DMS 273 (cell line): Measurements from ENCODE around the gene POGLUT3.

Experiments
- DNase-seq: peaks from one replicate; lab custom pipeline; 2025; ENCODE audit not compliant: unreplicated experiment; lab: John Stamatoyannopoulos, UW

POGLUT3 gene

DNA sequence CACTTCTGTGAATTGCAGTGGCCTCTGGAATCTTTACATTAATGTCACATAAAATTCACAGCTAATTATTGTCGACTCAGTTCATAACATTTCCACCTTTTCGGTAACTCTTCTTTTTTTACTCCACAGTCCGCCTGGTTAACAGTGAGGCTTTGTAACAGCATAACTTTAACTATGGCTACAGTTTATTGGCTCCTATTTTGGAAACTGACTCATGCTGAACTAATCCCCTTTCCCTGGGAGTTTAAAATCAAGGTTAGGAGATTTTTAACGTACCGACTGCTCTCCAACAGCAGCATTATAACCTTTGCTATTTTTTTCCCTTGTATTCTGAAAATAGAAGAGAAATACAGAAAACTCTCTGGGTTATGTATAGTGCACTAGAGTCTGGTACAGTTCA lies 3.2 kb upstream of the POGLUT3 start:
- DNase-seq, result no peak

DNA sequence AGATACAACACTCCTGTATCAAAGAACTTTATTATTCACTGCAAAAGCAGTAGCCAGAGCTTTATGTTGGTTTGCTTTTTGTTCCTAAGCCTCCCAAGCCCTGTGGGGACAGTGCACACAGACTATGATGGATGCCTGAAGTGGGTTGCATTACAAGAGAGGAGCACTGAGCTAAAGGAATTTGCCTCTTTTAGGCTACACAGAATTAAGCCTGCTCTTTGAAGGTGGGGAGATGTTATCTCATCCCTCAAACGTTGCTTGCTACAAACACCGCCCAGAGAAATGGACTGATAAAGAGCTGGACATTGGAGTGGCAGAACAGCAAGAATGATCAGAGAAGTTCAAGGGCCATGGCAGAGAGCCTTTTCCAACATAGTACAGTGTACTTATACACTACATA lies 2.5 kb upstream of the POGLUT3 start:
- DNase-seq, result no peak

DNA sequence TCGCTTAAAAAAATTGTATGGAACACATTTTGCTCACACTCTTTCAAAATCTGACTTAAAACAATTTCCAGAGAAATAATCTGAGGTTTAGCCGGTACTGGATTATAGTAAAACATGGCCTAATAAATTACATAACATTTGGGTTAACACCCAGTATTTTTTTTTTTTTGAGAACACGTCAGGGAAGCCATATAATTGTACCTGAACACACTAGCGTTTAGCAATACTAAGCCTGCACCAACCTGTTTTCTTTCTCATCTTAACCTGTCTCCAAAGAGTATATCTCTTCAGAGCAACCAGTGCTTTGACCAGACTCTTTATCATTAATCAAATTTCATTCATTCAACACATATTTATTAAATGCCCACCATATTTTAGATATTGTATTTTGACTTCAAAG lies 2.0 kb upstream of the POGLUT3 start:
- no peak for DNase-seq

DNA sequence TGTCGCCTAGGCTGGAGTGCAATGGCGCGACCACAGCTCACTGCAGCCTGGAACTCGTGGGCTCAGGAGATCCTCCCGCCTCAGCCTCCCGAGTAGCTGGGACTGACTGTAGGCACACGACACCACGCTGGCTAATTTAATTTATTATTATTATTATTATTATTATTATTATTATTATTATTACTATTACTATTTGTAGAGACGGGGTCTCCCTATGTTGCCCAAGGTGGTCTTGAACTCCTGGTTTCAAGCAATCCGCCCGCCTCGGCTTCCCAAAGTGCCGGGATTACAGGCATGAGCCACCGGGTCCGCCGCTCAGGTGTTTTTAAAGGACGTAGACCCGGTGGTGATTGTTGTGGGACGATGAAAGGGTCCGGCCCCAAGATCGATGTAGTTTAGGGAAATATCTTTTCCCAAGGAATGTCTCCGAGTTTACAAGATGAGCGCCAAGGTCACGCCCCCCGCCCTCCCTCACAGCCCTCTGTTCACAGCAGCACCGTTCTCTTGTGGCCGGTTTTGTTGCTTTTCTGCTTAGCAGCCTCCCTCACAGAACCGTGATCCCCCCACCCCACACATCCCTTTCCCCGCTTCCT lies 728 bp upstream of the POGLUT3 start:
- no peak for DNase-seq

DNA sequence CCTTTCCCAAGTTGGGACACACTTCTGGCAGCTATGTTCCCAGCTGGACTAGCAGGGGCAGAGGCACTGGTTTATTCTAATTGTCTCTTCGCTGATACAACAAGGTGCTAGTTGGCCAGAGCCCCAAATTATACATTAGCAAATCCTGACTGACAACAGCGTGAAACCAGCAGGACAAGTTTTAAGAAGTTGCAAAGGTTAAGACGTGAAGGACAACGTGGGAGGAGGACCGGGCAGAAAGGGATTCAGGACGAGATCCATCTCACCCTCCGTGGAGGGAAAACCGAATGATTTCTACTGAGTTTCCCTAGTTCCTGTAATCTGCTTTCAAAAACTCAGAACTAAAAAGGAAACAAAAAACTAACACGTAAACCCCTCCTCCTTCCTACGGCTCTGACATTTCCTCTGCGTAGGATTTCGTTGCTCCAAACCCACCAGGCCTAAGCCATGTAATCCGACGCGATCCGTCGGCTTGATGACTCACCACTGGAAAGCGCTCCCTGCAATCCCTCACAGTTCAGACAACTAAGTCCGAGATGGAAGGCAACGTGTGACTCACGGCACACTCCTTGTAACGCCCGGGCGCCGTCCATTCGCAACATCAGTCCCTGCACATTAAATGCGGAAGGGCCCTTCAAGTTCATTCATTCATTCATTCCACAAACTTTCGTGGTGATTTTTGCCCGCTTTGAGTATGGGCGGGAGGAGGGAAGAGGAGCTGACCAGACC lies 703 bp downstream of the POGLUT3 start:
- peak; percentile 81 for DNase-seq

DNA sequence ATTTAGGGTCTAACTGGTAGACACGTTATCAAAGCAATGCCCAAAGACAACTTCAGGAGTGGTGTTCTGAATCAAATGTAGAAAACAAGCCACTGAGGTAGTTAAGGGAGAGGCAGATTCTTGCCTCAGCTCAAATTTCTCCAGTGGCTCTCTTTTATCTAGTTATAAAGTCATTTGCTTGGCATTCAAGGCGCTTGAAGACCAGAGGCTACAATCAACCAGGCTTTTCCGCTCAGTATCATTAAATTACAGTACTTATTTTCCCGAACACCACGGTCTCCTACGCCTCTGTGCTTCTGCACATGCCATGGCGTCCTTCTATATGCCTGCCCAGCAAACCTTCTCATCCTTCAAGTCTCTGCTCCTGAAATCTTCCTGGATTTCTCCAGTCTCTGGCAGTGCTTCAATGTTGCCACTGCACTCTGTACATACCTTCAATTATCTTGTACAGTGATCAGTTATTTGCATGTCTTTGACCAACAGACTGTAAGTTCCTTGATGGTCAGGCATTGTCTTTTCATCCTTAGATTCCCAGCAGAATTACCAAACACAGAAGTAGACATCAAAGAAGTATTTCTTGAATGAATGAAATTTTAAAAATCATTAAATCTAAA lies 1.4 kb downstream of the POGLUT3 start:
- DNase-seq, result peak; percentile 1

DNA sequence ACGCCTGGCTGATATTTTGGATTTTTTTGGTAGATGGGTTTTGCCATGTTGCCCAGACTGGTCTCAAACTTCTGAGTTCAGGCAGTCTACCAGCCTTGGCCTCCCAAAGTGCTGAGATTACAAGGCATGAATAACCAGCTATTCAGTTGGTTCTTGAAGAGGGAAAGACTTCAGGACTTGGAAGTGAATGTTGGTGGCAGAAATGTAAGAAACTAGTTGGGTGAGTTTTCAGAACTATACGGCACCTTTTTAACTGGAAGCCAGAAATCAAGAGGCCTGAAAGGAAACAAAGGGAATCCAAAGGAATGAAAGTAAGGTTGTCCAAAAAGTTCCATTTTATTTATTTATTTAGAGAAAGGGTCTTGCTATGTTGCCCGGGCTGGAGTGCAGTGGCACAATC lies 2.9 kb downstream of the POGLUT3 start:
- DNase-seq, result no peak

DNA sequence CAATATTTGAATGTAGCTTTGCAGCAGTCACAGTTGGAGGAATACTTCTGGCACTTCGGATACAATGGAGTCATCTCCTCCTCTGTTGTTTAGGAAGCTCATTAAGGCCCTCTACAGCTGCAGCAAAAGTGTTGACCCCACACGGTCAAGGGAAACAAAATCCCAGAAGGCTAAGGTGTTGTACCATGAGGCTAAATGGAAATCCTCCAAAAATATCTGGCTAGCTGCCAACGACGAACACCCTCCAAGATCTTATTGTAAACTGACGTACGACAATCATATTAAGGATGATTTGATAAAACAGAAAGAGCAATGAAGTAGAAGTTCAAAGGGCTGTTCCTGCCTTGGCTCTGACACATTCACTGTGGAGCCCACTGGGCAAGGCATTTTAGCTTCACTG lies 4.0 kb downstream of the POGLUT3 start:
- DNase-seq, result peak; percentile 3

DNA sequence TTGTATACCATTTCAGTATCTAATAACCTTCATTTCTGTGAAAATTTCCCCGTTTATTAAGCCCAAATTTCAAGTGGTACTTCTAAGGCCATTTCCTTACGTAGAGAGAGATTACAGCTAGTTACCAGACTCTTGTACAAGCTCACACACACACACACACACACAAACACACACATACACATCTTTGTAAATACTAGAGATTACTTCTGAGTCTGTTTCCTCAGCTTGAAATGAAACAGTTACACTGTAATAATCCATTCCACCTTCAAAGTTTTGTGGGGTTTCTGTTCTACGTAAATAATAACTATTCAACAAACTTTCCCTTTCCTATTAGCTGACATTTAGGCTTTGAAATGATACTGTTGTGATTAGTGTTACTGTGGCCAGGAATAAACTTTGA lies 6.2 kb downstream of the POGLUT3 start:
- no peak for DNase-seq

DNA sequence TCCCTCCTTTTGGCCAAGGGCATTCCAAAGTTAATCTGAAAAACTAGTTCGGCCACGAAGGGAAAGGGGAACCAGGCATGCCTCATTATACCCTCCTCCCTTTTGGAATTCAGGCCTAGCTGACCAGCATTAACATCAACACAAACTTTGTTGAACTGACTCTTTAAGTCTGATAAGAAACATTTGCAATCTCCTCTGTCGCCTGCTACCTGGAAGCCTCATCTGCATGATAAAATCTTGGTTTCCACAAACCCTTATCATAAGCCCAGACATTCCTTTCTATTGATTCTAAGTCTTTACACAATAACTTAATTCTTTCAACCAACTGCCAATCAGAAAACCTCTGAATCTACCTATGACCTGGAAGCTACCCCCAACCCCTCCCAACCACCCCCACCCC lies 11.4 kb downstream of the POGLUT3 start:
- DNase-seq, result no peak

DNA sequence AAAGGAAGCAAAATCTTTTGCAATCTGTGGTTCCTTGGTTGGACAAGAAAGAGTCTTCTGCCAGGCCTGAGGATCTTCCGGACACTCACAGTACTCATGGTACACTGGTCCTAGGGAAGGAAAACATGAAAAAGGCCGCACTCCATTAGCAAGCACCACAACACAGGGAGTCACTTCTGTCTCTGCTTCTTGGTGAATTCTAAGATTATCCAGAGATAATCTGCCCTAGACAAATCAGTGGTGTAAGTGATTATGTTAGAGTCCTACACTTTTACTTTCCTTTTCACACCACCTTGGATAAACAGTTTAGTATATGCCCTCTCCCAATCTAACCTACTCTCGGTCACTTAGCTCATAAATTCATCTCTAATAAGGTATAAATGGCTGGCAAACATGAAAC lies 11.9 kb downstream of the POGLUT3 start:
- DNase-seq, result no peak

DNA sequence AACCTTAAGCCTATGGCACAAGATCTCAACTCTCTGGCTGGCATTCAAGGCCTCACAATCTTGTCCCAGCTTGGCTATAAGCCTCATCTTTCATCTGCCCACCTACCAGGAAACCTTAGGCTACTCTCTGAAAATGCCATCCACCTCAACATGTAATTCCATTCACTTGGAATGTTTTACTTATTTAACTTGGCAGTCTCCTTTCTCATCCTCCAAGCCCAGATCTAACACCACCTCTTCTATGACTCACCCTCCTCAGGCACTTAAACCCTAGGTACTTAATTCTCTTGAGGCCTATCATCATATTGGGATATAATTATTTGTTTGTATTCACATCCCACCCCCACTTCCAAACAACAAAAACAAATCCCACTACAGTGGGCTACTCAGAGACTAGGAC lies 15.0 kb downstream of the POGLUT3 start:
- no peak for DNase-seq

DNA sequence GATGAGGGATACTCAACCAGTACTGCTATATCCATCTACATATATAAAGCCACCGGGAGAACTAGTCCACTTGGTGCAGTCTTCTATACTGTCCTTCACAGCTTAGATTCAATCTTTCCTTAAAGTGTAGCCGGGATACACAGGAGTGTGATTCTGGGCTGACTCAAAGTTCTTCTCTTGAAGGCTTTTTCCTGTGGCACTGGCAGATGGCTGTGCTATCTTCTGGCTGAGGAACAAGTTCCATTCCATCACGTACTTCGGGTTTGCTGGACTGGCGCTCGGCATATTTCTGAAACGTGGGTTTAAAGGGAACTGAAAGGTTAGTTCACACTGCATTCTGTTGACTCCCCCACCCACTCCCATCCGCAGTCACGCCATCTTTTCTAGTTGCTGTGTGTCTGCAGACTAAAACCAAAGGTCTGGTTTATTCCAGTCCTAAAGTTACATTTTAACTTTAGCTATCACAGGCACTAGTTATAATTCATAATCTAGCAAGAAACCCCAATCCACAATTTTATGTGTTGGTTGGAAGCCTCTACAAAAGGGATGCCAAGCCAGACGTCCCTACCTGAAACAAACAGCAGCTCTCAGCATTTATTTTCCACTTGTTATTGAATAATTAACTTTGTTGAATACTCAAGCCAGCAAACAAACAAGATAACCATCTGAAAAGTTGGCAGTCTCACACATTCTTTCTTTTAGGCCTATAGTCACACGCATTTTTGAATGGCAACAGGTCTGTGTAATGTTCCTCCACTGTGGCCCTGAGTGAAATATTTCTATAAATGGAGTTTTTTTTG lies 23.3 kb downstream of the POGLUT3 start:
- DNase-seq, result no peak

DNA sequence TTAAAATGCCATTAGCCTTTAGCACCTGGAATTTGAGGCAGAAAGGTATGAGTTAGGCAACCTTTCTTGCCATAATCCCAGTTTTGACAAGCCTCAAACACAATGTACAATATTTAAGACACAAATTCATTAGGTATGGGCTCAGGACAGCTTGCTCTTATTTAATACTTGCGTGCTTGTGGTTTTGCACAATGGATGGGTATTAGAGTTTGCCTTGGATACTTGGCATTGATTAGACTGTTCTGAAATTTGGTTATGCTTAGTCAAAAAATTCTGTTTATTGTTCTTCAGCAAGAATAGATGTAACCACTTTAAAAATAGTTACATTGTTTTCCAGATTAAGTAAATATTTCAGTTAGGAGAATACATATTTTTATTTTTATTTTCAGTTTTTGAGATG lies 25.5 kb downstream of the POGLUT3 start:
- no peak for DNase-seq

DNA sequence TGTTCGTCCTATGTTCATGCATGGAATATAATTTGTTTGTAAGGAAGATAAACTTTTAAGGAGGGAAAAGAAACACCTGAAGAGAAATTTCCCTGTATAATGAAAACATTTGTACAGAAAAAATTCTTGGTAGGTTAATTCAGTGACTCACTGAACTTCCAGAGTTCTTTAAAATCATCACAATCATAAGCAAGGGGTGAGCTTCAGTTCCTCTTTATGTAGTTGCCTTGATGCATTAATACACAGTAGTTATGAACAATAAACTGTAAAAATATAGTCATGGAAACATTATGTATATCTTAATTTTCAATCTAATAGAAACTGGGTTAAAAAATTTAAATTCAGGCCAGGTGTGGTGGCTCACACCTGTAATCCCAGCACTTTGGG lies 29.7 kb downstream of the POGLUT3 start:
- DNase-seq, result no peak

DNA sequence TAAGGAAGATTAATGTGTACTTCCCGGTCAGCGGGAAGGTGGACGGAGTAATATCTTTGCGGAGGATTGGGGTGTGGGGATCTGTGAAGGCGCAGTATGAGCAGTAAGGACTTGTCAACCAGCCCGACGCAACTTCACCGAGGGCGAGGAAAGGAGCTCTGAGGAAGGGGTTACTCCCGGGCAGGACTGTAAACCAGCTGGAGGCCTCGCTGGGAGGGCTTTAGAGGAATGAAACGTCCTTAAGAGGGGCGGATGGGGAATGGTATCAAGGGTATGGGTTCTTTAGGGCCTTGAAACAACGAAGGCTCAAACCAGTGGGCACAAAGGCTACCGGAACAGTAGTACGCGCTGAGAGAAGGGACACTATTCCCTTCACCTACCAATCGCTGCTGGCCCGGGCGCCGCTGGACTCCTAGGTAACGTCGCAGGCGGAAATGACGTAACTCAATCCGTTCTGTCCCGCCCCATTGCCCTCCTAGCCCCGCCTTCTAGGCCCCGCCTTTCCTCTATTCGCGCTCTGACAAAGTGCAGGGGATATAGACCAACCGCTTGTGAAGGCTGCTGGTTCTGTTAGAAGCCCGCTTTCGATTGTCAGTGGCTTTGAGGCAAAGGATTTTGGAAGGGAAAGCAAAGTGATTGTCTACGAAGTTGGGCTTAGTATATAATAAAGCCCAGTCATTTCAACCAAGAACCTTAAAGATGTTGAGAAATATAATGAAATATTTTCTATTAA lies 30.9 kb downstream of the POGLUT3 start, which contains the start of gene C11orf65:
Gene C11orf65 (minus strand): TSS at position 439 of the 733 bp plus-strand sequence. CDS start 5,970 bp downstream, outside the sequence.
- DNase-seq, result peak; percentile 96

DNA sequence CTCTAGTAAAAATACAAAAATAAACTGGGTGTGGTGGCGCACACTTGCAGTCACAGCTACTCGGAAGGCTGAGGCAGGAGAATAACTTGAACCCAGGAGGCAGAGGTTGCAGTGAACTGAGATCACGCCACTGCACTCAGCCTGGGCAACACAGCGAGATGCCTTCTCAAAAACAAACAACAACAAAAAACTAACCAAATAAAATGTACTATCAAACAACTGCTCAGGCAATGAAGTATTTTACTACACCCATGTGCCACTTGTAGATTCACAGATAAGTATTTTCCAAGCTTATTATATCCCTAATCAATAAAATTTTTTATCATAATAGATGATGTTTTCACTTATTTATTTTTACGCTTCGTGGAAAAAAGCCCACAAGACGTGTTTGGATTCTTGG lies 31.8 kb downstream of the POGLUT3 start:
- no peak for DNase-seq

DNA sequence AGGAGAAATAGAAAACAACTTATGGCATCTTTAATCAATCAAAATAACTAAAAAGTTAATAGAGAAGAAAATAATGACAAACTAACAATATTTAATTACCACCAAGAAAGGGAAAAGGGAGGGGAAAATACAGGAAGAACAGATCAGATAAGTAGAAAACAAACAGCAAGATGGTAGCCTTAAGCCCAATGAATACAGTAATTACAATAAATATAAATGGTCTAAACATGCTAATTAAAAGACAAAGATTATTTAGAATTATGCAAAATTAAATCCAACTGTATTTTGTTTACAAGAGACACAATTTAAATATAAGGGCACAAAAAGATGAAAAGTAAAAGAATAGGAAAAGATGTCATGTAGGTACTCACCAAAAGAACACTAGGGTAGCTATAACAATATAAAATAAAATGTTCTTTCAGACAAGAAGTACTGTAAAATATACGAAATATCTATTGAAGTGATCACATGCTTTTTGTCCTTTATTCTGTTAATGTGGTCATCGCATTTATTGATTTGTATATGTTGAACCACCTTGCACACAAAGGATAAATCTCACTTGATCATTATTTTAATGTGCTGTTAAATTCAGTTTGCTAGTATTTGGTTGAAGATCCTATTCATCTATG lies 44.9 kb downstream of the POGLUT3 start:
- no peak for DNase-seq
